ENCODE measurements around the gene WDR70.
"Not testable (repeated sequence)": the region's sequence is repeated elsewhere in the genome, so short reads cannot be mapped to it uniquely, and the experiment has no call there.

Gene WDR70

GRCh38 chr5:37603072-37603471 lies 224.0 kb downstream of the WDR70 start:
- no peak for TF ChIP-seq ZNF274 (IDR thresholded peaks at IDR 0.05; ENCODE audit: low read depth, low read length)
- H3K4me3 ChIP-seq (ENCODE audit: low read length), result no peak overlapping the region

GRCh38 chr5:37604290-37604689 lies 225.2 kb downstream of the WDR70 start:
- no peak for TF ChIP-seq ZNF274 (IDR thresholded peaks at IDR 0.05; ENCODE audit: low read depth, low read length)
- no peak overlapping the region for H3K4me3 ChIP-seq (ENCODE audit: low read length)

GRCh38 chr5:37606148-37606547 lies 227.0 kb downstream of the WDR70 start:
- no peak overlapping the region for H3K4me3 ChIP-seq (ENCODE audit: low read length)
- TF ChIP-seq ZNF274 (IDR thresholded peaks at IDR 0.05; ENCODE audit: low read depth, low read length), result no peak

- no peak overlapping the region for H3K4me3 ChIP-seq (ENCODE audit: low read length)
- no peak for TF ChIP-seq ZNF274 (IDR thresholded peaks at IDR 0.05; ENCODE audit: low read depth, low read length)
Measured at GRCh38 chr5:37606632-37607248, 227.6 kb downstream of the WDR70 start.

GRCh38 chr5:37615184-37615583 lies 236.1 kb downstream of the WDR70 start:
- no peak for TF ChIP-seq ZNF274 (IDR thresholded peaks at IDR 0.05; ENCODE audit: low read depth, low read length)
- no peak overlapping the region for H3K4me3 ChIP-seq (ENCODE audit: low read length)

- TF ChIP-seq ZNF274 (IDR thresholded peaks at IDR 0.05; ENCODE audit: low read depth, low read length), result no peak
- no peak overlapping the region for H3K4me3 ChIP-seq (ENCODE audit: low read length)
Measured at GRCh38 chr5:37619353-37619752, 240.2 kb downstream of the WDR70 start.

- H3K4me3 ChIP-seq (ENCODE audit: low read length), result not testable (repeated sequence)
Measured at GRCh38 chr5:37622354-37622753, 243.2 kb downstream of the WDR70 start.

GRCh38 chr5:37626266-37626665 lies 247.1 kb downstream of the WDR70 start:
- no peak overlapping the region for H3K4me3 ChIP-seq (ENCODE audit: low read length)
- no peak for TF ChIP-seq ZNF274 (IDR thresholded peaks at IDR 0.05; ENCODE audit: low read depth, low read length)

- H3K4me3 ChIP-seq (ENCODE audit: low read length), result no peak overlapping the region
- no peak for TF ChIP-seq ZNF274 (IDR thresholded peaks at IDR 0.05; ENCODE audit: low read depth, low read length)
Measured at GRCh38 chr5:37628876-37629275, 249.8 kb downstream of the WDR70 start.

- no peak overlapping the region for H3K4me3 ChIP-seq (ENCODE audit: low read length)
- no peak for TF ChIP-seq ZNF274 (IDR thresholded peaks at IDR 0.05; ENCODE audit: low read depth, low read length)
Measured at GRCh38 chr5:37631939-37632338, 252.8 kb downstream of the WDR70 start.

GRCh38 chr5:37637165-37637845 lies 258.2 kb downstream of the WDR70 start:
- H3K4me3 ChIP-seq (ENCODE audit: low read length), result no peak overlapping the region
- TF ChIP-seq ZNF274 (IDR thresholded peaks at IDR 0.05; ENCODE audit: low read depth, low read length), result no peak

GRCh38 chr5:37638897-37639296 lies 259.8 kb downstream of the WDR70 start:
- H3K4me3 ChIP-seq (ENCODE audit: low read length), result no peak overlapping the region
- no peak for TF ChIP-seq ZNF274 (IDR thresholded peaks at IDR 0.05; ENCODE audit: low read depth, low read length)

- H3K4me3 ChIP-seq (ENCODE audit: low read length), result no peak overlapping the region
- TF ChIP-seq ZNF274 (IDR thresholded peaks at IDR 0.05; ENCODE audit: low read depth, low read length), result no peak
Measured at GRCh38 chr5:37640088-37640487, 261.0 kb downstream of the WDR70 start.

- no peak for TF ChIP-seq ZNF274 (IDR thresholded peaks at IDR 0.05; ENCODE audit: low read depth, low read length)
Measured at GRCh38 chr5:37641933-37642332, 262.8 kb downstream of the WDR70 start.

GRCh38 chr5:37645707-37646106 lies 266.6 kb downstream of the WDR70 start:
- no peak for TF ChIP-seq ZNF274 (IDR thresholded peaks at IDR 0.05; ENCODE audit: low read depth, low read length)
- H3K4me3 ChIP-seq (ENCODE audit: low read length), result no peak overlapping the region

More at GRCh38 chr5:37641933-37642332, 262.8 kb downstream of the WDR70 start:
- H3K4me3 ChIP-seq (ENCODE audit: low read length), result no peak overlapping the region

GRCh38 chr5:37654566-37654965 lies 275.4 kb downstream of the WDR70 start:
- H3K4me3 ChIP-seq (ENCODE audit: low read length), result not testable (repeated sequence)
